HG02763 (cell line): ENCODE measurements around the gene CYP26B1.

Source experiments
- ATAC-seq: cut with Tn5 transposase; IDR thresholded peaks from one replicate; pipeline ENCODE4 v1.9.1; 2021; ENCODE audit warnings: mild to moderate bottlenecking, moderate library complexity; ENCODE audit not compliant: unreplicated experiment

The CYP26B1 gene

DNA sequence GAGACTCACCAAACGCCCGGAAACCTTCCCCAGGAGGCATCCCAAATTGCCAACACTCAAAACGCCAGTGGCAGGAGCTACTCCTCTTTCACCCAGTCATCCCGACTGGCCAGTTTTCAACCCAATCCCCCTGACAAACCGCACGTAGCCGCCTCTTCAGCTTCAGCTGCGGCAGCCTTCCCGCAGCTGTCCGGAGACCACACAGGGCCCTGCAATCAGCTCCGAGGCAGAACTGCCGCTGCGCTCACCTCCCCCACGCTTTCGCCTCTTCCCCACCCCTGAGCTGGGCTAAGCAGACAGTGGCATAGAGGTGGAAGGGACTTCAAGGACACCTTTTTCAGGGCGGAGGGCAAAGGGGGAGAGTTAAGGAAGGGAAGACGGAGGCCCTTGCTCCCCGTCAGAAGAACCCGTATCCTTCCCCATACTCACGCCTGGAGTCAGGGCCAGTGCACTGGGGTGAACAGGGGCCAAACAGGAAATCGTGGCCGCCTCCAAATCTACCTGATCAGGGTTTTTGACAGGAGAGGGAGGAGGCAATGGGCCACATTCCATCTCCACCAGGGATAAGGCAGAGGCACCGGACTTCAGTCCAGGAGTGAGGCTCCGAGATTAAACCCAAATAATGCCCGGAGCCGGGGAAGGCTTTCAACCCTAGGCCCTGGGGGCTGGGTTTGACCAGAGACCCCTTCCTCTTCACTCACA is 16.9 kb downstream of the CYP26B1 start:
- ATAC-seq = no peak

DNA sequence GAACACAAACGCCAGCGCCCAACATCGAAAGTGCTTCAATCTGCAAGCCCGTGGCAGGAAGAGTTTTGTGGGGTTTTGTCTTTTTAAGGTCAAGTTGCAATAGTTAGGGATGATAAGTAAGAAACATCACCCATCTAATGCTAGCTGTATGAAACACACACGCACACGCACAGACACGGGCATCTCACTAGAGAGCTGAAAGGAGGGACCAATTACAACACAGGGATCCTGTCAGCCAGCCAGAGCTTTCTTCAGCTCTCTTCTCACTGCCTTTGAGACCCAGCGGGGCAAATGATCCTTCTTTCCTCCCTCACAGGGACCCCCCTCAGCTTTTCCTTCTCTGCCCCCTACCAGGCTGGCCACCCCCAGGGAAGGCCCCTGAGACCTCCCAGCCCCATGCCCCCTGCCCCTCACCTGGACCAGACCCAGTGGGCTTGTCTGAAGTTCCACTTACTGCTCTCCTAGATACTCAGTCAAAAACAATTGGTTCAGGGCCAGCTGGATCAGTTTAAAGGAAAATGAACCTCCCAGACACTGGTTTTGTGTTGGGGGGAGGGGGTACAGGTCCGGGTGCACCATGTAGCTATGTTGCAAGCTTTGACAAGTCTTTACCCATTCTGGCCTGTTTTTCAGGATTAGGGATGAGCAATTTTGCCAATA is 17.9 kb downstream of the CYP26B1 start:
- no peak for ATAC-seq

DNA sequence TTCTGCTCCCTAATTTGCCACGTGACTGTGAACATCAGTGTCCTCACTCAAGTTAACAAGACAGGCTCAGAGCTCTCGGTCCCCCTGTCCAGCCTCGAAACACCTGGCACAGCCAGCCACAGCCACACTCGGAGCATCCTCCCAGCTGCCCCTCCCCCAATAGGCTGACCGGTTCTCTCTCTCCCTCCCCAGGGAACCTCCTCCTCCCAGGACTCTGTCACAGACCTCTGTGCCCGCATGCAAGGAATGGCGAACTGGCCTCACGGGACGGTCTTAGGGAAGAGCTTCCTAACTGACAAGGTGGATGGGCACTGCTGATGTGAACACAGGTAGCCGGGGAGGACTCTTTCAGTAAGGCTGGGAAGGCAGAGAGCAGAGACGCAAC is 18.8 kb downstream of the CYP26B1 start:
- no peak for ATAC-seq

DNA sequence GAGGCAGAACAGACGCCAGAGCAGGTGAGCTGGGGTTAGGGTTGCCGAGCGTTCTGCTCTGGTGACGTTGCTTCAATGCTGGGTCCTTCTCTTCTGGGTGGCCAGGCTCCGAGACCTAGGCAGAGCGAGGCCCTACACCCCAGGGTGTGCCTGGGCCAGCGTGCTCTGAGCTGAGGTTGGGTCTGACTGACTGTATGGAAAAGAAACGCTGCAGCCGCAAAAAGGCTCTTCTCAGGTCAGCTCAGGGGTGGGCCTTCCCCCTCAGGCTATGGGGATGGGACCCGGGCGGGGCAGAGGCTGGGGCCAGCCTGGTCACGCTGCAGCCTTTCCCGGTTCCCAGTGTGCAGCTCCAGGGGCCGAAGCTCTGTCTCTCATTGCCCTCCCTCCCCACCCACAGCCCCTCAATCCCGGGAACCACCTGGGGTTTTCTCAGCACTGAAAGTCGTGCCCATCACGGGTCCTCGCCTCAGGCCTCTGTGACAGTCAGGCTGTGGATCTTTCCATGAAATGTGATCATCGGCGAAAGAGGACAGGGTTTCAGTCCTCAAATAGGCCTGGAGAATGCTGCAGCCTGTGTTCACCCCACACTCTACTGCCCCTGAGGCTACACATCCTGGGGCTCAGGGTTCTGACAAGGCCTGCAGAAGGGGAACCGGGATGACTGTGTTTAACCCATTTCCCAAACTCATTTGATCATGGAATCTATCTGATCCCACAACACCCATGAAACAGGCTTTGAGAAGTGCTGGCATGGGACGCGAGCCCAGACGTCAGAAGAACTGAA is 19.4 kb downstream of the CYP26B1 start:
- no peak for ATAC-seq

DNA sequence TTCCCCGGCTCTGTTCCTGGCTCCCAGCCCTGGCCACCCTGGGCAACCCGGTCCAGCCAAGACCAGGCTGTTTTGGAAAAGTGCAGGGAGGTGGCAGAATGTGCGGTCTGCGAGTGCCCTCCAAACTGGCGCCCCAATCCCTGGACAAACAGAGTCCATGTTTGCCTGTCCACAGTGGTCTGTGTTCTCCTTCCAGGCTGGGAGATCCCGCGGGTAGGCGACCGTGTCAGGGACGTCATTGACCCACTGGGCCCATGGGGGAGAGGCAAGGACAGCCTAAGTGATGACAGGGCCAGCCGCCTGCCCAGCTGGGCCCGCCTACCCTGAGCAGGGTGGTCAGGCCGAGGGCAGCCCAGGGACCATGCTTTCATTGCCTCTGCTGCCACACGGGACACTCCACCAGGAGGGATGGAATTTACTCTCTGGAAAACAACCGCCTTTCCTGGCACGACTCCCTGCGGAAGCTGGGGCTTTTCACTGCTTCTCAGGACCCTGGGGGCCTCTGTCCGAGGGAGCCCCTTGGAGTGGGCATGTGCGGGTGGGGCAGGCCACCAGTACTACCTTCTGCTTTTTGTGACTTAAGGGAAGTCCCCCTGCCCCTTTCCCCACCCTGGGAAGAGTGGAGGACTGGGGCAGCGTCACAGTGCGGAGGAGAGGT is 20.1 kb downstream of the CYP26B1 start:
- ATAC-seq = no peak

DNA sequence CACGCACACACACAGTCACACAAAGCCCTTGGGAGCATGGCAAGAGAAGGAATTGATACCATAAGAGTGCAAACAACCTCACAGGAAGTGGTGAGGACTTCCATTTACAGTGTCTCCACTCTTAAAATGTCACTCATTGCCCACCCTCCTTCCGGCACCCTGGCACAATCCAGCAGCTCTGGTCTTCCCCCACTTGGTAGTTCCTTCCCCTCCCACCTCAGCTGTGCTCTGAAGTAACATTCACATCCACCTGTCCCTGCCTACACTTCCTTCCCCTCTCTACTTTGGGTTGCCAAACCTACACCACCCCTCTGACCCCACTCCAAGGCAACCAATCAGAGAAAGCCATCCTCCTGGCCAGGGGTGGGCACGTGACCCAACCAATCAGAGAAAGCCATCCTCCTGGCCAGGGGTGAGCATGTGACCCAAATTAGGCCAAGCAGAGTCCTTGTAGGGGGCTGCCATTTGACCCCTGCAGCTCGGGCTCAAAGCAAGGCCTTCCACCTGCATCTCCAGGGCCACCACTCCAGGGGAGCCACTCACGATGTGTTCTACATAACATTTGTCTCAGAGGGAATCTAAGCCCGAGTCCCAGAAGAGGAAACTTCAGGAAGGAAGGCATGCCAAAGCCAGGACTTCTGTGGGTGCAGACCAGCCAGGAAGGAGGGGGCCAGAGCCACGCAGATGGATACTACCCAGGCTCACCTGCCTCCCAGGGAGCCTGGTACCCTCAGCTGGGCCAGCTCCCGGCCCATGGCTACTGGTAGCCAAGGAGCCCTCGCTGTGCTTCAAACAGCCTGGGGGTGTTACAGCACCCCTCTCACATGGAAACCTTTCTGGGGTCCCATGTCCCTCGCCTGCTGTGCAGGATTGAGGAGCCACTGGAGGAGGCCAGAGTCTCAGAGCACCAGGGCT is 21.2 kb downstream of the CYP26B1 start:
- no peak for ATAC-seq

DNA sequence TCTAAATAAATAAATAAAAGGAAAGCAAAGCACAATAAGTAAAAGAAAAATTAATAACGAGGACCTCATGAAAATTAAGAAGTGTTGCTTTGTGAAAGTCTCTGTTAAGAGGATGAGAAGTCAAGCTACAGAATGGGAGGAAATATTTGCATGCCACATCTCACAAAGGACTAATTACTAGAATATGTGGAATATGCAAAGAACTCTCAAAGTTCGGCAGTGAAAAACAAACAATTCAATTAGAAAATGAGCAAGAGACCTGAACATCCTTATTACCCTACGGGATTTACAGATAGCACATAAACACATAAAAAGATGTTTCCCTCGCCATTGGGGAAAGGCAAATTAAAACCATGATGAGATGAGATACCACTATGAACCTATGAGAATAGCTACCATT is 23.3 kb downstream of the CYP26B1 start:
- no peak for ATAC-seq

DNA sequence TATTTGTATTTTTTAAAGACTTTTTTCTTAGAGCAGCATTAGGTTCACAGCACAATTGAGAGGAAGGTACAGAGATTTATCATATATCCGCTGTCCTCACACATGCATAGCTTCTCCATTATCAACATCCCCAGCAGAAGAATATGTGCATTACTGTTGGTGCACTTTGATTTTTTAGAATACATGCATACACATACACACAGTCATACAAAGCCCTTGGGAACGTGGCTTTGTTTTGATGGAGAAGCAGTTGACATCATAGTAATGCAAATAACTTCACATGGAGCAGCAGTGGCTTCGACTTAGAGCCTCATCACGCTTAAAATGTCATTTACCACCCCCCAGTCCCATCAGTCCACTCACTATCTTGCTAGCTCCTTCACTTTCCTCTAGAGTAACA is 26.5 kb downstream of the CYP26B1 start:
- ATAC-seq = no peak

DNA sequence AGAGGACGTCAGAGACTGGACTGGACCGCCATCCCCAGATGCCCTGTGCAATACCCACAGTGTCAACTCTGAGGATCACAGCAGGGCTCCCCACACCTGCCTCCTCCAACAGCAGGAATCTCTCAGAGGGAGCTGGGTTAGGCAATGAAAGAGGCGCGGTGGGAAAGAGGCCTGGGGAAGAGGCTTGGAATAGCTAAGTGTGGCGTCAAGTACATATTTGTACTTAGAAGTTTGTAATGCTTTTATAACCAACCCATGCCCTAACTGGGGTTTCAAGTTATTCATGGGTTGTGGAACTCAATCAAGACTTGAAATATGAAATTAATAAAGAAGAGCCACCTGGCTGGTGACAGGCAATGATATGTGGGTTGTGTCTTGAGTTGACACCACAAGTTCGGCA is 28.7 kb downstream of the CYP26B1 start:
- no peak for ATAC-seq

DNA sequence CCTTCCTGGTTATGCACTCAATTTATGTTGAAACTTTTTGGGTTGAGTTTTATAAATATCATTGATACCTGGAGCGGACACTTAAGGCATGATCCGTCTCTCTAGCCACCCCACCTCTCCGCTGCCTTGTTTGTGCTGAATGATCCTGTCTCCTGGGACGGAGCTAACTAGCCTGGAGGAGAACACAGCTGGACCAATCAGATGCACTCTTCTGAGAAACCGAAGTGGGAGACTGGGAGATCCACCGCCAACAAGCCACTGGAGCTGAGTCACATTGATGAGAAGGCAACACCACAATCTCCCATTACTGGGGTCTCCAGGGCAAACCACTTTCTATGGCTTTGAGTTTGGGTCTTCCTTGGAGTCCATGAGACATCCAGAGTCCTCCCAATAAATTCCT is 29.3 kb downstream of the CYP26B1 start:
- no peak for ATAC-seq

DNA sequence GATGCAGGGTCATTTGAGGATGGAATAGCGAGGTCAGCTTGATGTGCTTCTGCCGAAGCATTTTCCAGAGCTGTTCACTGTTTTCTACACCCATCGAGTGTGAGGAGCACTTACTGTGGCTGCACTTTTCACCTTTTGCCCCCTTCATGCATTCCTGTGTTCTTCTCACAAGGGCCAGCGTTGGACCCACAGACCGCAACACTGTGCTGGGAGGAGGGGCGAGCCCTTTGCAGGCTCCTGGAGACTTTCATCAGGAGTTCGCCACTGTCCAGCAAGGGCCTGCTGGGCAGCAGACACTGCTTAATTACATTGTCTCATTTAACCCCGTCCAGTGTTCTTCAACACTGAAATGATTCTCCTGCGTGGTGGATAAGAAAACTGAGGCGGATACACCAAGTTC is 29.9 kb downstream of the CYP26B1 start:
- ATAC-seq = no peak

DNA sequence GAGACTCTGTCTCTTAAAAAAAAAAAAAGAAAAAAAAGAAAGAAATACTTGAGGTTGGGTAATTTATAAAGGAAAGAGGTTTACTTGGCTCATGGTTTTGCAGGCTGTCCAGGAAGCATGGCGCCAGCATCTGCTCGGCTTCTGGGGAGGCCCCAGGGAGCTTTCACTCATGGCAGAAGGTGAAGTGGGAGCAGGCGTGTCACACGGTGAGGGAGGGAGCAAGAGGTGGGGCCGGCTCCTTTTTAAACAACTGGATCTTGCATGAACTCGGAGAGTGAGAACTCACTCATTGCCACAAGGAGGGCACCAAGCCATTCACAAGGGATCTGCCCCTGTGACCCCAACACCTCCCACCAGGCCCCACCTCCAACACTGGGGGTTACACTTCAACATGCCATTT is 30.6 kb downstream of the CYP26B1 start:
- no peak for ATAC-seq

DNA sequence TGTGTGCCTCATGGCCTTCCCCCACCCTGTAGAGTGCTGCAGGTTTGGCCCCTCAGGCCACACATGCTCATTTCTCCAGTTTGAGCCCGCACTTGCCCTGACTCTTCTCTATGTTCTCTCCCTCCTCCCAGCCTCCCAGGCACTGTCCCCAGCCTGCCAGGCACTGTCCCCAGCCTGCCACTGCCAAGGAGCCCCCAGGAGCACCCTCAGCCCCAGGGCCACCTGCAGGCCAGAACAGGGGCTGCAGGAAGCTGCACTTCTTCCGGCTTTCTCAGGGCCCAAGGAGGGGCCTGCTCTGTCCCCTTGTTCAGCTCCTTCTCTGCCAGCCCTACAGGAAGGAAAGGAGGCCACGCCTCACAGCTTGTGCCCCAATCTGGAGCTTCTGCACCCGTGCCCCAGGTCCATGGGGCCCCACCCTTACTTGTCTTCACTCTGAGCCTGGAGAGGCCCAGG is 31.6 kb downstream of the CYP26B1 start:
- ATAC-seq = no peak

DNA sequence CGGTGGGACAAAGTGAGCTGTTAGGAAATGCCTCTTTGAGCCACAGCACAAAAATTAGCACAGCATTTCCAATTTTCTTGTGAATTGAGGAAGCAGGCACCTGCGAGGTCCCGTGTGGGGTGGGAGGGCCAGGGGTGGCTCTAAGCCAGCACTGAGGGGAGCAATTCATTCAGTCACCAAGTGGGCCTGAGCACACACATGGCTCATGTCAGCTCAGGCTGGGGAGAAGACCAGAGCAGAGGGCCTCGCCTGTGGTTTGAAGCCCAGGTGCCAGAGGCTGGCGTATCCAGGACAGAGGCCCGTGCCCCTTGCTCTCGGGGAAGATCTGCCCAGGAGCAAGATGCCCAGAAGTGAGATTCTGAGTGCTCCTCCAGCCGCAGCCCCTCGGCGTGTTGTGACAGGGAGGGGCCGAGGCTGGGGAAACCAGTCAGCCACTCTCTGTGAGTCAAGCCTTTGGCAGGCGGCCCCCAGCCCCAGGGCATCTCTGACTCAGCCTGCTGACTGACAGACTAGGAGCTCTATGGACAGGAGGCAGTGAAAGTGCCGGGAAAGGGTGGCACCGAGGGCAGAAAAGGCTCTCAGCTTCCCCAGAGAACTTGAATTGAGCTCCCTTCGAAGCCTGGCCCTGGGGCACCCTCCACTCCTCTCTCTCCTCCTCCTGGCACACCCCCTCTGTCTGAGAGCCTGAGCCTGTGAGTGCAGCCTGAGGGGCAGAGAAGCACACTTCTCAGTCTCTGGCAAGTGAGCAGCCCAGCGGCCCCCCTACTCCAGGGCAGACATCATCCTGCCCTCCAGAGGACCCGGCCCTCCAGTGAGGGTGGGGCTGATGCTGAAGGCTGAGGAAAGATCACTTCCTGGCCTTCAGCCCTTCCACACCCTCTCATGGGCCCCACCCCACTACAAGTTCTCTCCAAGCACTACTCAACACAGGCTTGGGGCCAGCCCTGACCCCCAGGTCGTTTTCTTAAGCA is 32.3 kb downstream of the CYP26B1 start:
- no peak for ATAC-seq

DNA sequence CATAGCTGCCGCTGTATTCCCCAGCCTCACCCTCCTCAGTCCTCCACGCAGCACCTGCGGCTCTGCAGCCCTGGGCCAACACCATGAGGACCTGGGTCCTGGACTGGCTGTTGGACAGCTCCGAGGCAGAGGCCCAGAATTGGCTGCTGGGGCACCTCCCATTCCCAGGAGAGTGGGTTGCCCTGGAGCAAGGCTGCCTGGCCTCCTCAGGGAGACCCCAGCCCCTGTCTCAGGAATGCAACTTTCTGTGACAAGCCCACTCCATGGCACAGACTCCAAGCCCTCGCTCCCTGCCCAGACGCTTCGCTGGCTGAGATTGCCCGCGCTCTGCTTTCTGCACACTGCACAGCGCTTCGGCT is 33.0 kb downstream of the CYP26B1 start:
- no peak for ATAC-seq

DNA sequence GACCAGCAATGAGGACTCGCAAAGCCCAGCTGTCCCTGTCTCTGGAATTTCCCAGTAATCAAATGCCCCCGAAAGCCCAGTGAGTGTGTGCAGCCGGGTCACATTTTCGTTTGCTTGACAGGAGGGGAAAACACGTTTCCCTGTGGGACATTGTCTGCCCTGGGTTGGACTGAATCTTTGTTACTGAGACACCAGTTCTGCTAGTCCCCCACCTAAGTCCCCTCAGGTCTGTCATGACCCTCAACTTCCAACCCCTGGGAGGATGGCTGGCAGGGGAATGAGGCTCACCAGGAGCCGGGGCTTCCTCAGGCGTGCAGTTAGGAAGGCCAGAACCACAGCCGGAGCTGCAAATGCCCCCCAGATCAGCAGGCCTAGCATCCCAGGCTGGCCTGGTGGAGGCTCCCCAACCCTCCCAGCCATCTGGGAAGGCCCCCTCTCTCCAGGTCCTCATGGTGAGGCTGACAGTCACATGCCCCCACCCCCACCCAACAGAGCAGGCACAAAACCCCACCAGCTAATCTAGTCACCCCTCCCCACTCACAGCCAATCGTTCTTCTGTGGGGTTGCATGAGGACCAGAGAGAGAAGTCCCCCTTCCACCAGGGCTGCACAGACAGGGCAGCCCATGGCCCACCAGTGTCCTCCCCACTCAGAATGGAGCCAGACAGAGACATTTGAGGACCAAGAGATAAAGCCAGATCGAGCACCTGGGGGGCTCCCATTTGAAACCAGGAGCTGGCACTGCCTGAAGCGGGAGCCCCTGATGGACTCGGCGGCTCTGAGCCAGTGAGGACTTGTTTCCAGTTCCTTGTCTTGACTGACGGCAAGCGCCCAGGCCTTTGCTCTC is 33.6 kb downstream of the CYP26B1 start:
- no peak for ATAC-seq

DNA sequence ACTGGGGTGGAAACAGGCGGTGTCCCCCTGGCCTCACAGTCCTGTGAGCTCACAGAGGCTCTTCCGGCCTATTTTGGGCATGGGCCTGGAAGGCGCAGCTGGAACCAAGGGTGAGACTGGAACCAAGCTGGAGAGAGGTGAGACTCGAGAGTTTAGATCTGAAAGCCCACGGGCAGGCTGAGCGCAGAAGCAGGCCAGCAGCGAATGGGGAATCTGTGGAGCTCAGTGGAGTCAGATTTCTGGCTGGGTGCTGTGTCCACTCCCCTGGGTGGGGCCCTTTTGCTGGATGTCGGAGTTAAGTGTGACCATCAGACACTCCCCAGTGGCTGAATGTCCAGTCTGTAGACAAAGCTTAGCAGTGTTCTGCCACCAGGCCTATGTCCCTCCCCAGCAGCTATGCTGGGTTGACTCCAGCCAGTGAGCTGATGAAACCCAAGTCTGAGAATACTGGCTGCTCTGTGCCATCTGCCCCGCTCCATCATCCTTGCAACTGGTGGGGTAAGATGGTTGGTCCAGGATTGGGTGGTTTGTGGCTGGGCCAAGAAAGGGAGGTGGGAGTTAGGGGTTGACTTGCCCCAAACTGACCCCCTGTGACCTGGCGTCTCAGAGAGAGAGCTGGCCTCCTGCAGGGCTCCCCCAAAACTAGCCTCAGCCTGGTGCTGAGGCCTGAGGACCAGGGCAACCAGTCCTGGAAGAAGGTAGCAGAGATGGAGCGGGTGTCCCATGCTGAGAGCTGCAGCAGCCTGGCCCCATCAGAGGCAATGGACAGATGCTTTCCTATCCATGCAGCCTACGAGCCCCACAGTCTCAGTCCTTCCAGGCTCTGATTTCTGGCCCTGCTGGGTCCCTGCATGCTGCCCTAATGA is 34.4 kb downstream of the CYP26B1 start:
- no peak for ATAC-seq

DNA sequence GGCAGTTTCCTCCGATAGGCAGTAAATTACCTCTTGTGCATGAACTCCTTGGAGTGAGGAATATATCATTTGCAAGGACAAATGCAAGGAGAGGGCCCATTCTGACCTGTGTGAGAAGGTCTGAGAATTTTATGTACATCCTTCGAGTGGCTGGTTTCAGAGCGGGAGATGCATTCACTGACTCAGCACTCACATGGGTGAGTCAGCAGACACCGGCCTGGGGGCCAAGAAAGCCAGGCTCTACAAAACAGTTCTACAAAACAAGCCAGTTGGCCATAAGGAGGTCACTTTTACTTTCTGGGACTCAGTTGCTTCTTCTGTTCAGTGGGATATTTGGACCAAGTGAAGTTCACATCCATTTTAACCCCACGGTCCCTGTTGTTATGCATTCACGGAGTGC is 35.3 kb downstream of the CYP26B1 start:
- ATAC-seq = no peak
